Astrocyte (in vitro differentiated cells and primary cell): Measurements from ENCODE around the gene MRPL55. TPM values are rescaled to one million over a fixed set of nuclear protein-coding genes. Genes with fewer than 3 reads are reported as not detected.

Experiments
- DNase-seq: peaks from one replicate; pipeline ENCODE4 v3.0.0-alpha.2; 2010; ENCODE audit warnings: low read depth
- FAIRE-seq: peaks from 2 replicates; lab custom pipeline; 2011; peaks lifted over from hg19 to GRCh38; lab: Jason Lieb, UNC
- H2AFZ ChIP-seq: 2 replicates; pipeline ENCODE4 v1.6.0; 2012; ENCODE audit warnings: low read depth, low read length, inconsistent platforms
- H3K27ac ChIP-seq: 2 replicates; pipeline ENCODE4 v1.5.1; 2011; ENCODE audit warnings: low read depth, low read length, inconsistent platforms
- H3K27me3 ChIP-seq: 2 replicates; pipeline ENCODE4 v1.6.0; 2011; ENCODE audit warnings: low read length, inconsistent platforms; ENCODE audit not compliant: insufficient read depth
- H3K36me3 ChIP-seq: 2 replicates; pipeline ENCODE4 v1.5.1; 2011; ENCODE audit warnings: low read length, inconsistent platforms; ENCODE audit not compliant: insufficient read depth
- H3K4me1 ChIP-seq: 2 replicates; pipeline ENCODE4 v1.5.1; 2011; ENCODE audit warnings: low read length, inconsistent platforms; ENCODE audit not compliant: insufficient read depth
- H3K4me2 ChIP-seq: 2 replicates; pipeline ENCODE4 v1.6.0; 2012; ENCODE audit warnings: low read length, inconsistent platforms
- H3K4me3 ChIP-seq: 2 replicates; pipeline ENCODE4 v1.5.1; 2011; ENCODE audit warnings: low read depth, mild to moderate bottlenecking, low read length, inconsistent platforms; ENCODE audit not compliant: insufficient read depth
- H3K79me2 ChIP-seq: 2 replicates; pipeline ENCODE4 v1.6.0; 2012; ENCODE audit warnings: mild to moderate bottlenecking, low read length, inconsistent platforms; ENCODE audit not compliant: insufficient read depth
- H3K9ac ChIP-seq: 2 replicates; pipeline ENCODE4 v1.6.0; 2012; ENCODE audit warnings: mild to moderate bottlenecking, low read length, inconsistent platforms
- H3K9me3 ChIP-seq: 2 replicates; pipeline ENCODE4 v1.5.1; 2012; ENCODE audit warnings: low read depth, mild to moderate bottlenecking, low read length, inconsistent platforms; ENCODE audit not compliant: insufficient read depth
- H4K20me1 ChIP-seq: 2 replicates; pipeline ENCODE4 v1.6.0; 2012; ENCODE audit warnings: low read length, inconsistent platforms; ENCODE audit not compliant: insufficient read depth
- H3K27ac Mint-ChIP-seq: one replicate; pipeline ENCODE4 v1.8.0; 2021; ENCODE audit warnings: mild to moderate bottlenecking, mixed read lengths; ENCODE audit not compliant: unreplicated experiment
- H3K27me3 Mint-ChIP-seq: one replicate; pipeline ENCODE4 v1.8.0; 2021; ENCODE audit warnings: low read depth, mixed read lengths; ENCODE audit not compliant: unreplicated experiment
- H3K36me3 Mint-ChIP-seq: one replicate; pipeline ENCODE4 v1.8.0; 2021; ENCODE audit warnings: low read depth, mixed read lengths; ENCODE audit not compliant: unreplicated experiment
- H3K4me1 Mint-ChIP-seq: one replicate; pipeline ENCODE4 v1.8.0; 2021; ENCODE audit warnings: low read depth, mixed read lengths; ENCODE audit not compliant: unreplicated experiment
- H3K4me3 Mint-ChIP-seq: one replicate; pipeline ENCODE4 v1.8.0; 2021; ENCODE audit warnings: mild to moderate bottlenecking, moderate library complexity, mixed read lengths; ENCODE audit not compliant: unreplicated experiment
- H3K9me3 Mint-ChIP-seq: one replicate; pipeline ENCODE4 v1.8.0; 2021; ENCODE audit warnings: mild to moderate bottlenecking, mixed read lengths; ENCODE audit not compliant: unreplicated experiment
- EZH2 ChIP-seq: IDR thresholded peaks from 2 replicates; pipeline ENCODE4 v1.6.1; 2012; ENCODE audit warnings: mild to moderate bottlenecking, low read length, inconsistent platforms; ENCODE audit not compliant: insufficient read depth
- total RNA-seq: library from RNA; stranded (reverse); gene quantifications from 2 replicates; pipeline ENCODE4 v1.2.1, GENCODE V29; 2021
- TF ChIP-seq, protein P1 (sequence below): IDR thresholded peaks from 2 replicates; pipeline ENCODE4 v1.5.1; 2011; ENCODE audit warnings: low read depth, mild to moderate bottlenecking, inconsistent platforms, low read length, moderate library complexity; ENCODE audit not compliant: insufficient read depth

The MRPL55 gene
- total RNA-seq, 1 donor from 2014 or later, result 50.8 TPM

DNA sequence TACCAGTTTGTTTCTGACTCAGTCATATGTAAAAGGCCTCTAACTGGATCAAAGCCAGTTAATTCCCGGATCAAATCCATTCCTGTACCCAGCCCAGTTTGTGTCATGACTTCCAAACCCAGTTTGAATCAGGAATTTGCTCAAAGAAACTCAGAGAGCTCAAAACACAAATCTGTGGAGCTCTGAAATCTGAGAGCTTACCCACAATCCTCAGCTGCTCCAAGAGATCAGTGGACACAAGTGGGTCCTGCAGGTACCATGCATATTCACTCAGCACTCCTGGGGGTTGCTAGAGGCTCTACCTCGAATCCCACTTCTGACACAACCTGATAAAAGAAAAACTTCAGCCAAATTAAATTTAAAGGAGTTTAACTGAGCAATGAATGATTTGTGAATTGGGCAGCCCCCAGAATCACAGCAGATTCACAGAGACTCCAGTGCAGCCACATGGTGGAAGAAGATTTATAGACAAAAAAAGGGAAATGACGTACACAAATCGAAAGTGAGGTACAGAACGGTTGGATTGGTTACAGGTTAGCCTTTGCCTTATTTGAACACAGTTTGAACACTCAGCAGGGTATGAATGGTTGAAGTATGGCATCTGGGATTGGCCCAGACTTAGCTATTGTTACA, 11.9 kb upstream of the MRPL55 start:
- Histone ChIP-seq H3K27me3 (no peaks in the 10 kb centered on the region), H3K9me3 (no peaks in the 10 kb centered on the region), H3K9ac (no peak overlapping the region), H4K20me1 (no peaks in the 10 kb centered on the region), H3K4me1 (no peaks in the 10 kb centered on the region), H3K27ac (no peak overlapping the region), H3K4me2 (no peak overlapping the region), H3K79me2 (no peaks in the 10 kb centered on the region), H3K36me3 (no peaks in the 10 kb centered on the region), H2AFZ (no peak overlapping the region), H3K4me3 (no peak overlapping the region)
- TF ChIP-seq, protein P1, sequence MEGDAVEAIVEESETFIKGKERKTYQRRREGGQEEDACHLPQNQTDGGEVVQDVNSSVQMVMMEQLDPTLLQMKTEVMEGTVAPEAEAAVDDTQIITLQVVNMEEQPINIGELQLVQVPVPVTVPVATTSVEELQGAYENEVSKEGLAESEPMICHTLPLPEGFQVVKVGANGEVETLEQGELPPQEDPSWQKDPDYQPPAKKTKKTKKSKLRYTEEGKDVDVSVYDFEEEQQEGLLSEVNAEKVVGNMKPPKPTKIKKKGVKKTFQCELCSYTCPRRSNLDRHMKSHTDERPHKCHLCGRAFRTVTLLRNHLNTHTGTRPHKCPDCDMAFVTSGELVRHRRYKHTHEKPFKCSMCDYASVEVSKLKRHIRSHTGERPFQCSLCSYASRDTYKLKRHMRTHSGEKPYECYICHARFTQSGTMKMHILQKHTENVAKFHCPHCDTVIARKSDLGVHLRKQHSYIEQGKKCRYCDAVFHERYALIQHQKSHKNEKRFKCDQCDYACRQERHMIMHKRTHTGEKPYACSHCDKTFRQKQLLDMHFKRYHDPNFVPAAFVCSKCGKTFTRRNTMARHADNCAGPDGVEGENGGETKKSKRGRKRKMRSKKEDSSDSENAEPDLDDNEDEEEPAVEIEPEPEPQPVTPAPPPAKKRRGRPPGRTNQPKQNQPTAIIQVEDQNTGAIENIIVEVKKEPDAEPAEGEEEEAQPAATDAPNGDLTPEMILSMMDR, result no peak
- no peak for TF ChIP-seq EZH2
- Mint-ChIP-seq H3K27ac (no peak overlapping the region), H3K27me3 (peaks cover 33% of the 10 kb centered on the region), H3K4me3 (no peak overlapping the region), H3K9me3 (peaks cover 6% of the 10 kb centered on the region), H3K4me1 (no peaks in the 10 kb centered on the region), H3K36me3 (no peaks in the 10 kb centered on the region)
- FAIRE-seq (no peak), DNase-seq (no peak)

DNA sequence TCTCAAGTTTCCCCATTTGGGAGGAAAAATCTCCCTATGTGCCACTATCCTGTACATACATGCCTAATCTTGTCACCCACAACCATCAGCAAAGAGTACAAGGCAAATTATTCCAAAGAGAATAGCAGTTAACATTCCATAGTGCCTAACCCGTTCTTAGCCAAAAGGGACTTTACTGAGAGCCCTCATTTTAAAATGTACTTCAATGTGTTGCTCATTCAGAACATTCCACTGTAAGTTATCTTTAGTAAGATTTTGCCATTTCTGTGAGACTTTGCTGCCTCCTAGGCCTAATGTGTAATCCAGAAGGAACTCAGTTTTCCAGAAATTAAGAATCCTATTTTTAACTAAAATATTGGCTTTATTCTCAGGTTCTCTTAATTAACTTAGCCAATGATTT, 11.3 kb upstream of the MRPL55 start:
- H3K27me3 ChIP-seq, result no peaks in the 10 kb centered on the region
- DNase-seq, result no peak
- H3K27ac ChIP-seq, result no peak overlapping the region
- Mint-ChIP-seq H3K27ac (no peak overlapping the region), H3K4me1 (no peaks in the 10 kb centered on the region), H3K9me3 (peaks cover 6% of the 10 kb centered on the region), H3K27me3 (peaks cover 29% of the 10 kb centered on the region), H3K4me3 (no peak overlapping the region), H3K36me3 (no peaks in the 10 kb centered on the region)
- H3K9ac ChIP-seq, result no peak overlapping the region
- H3K36me3 ChIP-seq, result no peaks in the 10 kb centered on the region
- no peaks in the 10 kb centered on the region for H3K4me1 ChIP-seq
- no peak for FAIRE-seq
- TF ChIP-seq EZH2, result no peak
- TF ChIP-seq, protein P1, result no peak
- H3K79me2 ChIP-seq, result no peaks in the 10 kb centered on the region
- no peak overlapping the region for H3K4me2 ChIP-seq
- no peak overlapping the region for H3K4me3 ChIP-seq
- H3K9me3 ChIP-seq, result no peaks in the 10 kb centered on the region
- no peaks in the 10 kb centered on the region for H4K20me1 ChIP-seq
- no peak overlapping the region for H2AFZ ChIP-seq

DNA sequence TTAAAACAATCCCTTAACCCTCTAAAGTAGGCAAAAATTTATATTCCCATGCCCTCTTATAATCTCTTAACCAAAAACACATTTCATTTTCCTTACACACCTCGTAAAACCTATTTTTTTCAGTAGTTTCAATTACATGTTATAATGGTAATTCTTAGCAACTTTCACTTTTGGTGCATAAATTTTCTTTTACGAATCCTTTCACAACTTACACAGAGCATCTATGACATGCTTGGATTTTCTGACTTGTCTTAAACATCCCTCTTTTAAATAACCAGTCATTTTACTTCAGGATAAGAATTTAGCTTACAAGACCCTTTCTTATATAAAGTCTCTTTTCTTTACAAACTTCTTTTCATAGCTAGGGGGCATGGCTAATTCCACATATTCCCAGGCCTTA, 8.9 kb upstream of the MRPL55 start:
- Histone ChIP-seq H2AFZ (no peak overlapping the region), H3K79me2 (no peaks in the 10 kb centered on the region), H3K27ac (no peak overlapping the region), H3K9me3 (no peaks in the 10 kb centered on the region), H3K4me1 (no peaks in the 10 kb centered on the region), H4K20me1 (no peaks in the 10 kb centered on the region), H3K4me3 (no peak overlapping the region), H3K27me3 (no peaks in the 10 kb centered on the region), H3K36me3 (no peaks in the 10 kb centered on the region), H3K9ac (no peak overlapping the region), H3K4me2 (no peak overlapping the region)
- H3K27me3 Mint-ChIP-seq, result peaks cover 13% of the 10 kb centered on the region
- H3K9me3 Mint-ChIP-seq, result peaks cover 6% of the 10 kb centered on the region
- no peak overlapping the region for H3K4me3 Mint-ChIP-seq
- no peaks in the 10 kb centered on the region for H3K4me1 Mint-ChIP-seq
- H3K36me3 Mint-ChIP-seq, result no peaks in the 10 kb centered on the region
- no peak for FAIRE-seq
- no peak overlapping the region for H3K27ac Mint-ChIP-seq
- no peak for TF ChIP-seq EZH2
- TF ChIP-seq, protein P1, result no peak
- DNase-seq, result no peak
